ENCODE results near the gene DAB2IP. TPM values are rescaled to one million over a fixed set of nuclear protein-coding genes. Genes with fewer than 3 reads are reported as not detected.
A peak's percentile ranks its signal among the peaks of the same experiment; 100 is the strongest.

Gene DAB2IP
- total RNA-seq, 2 donors from 2014 or later: not detected

DNA sequence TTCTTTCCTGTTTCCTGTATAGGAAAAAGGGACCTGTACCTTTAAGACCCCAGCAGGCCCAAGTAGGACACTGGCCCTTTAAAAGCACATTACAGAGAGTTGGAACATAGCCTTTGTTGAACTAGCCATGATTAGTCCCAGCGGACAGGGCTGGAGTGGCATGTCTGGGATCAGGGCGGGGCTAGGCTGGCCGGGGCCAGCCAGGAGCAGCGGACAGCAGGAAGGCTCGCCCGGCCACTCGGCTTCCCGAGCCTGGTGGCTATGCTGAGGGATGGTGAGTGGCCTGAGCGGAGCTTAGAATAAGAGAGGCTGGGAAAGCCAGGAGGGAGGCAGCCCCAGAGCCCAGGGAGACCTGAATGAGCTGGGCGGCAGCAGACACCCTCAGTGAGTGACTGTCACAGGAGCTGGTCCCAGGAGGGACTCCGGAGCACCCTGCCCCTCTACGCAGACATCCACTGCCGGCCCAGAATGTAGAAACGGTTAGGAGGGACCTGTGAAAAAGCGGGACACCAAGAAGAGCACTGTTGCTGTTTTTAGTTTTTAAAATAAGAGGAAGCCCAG lies 92.1 kb downstream of the DAB2IP start:
- peaks cover 23% of the 10 kb centered on the region for H3K27me3 Mint-ChIP-seq
- H3K4me1 Mint-ChIP-seq: peaks cover 15% of the 10 kb centered on the region
- no peaks in the 10 kb centered on the region for H3K9me3 ChIP-seq (ENCODE audit: control insufficient read depth, low read length, poor library complexity, severe bottlenecking)
- H3K4me3 Mint-ChIP-seq: no peak overlapping the region
- no peaks in the 10 kb centered on the region for H3K36me3 Mint-ChIP-seq (ENCODE audit: low read depth)
- ATAC-seq (no peak), DNase-seq (no peak)
- H3K27ac Mint-ChIP-seq: no peak overlapping the region

DNA sequence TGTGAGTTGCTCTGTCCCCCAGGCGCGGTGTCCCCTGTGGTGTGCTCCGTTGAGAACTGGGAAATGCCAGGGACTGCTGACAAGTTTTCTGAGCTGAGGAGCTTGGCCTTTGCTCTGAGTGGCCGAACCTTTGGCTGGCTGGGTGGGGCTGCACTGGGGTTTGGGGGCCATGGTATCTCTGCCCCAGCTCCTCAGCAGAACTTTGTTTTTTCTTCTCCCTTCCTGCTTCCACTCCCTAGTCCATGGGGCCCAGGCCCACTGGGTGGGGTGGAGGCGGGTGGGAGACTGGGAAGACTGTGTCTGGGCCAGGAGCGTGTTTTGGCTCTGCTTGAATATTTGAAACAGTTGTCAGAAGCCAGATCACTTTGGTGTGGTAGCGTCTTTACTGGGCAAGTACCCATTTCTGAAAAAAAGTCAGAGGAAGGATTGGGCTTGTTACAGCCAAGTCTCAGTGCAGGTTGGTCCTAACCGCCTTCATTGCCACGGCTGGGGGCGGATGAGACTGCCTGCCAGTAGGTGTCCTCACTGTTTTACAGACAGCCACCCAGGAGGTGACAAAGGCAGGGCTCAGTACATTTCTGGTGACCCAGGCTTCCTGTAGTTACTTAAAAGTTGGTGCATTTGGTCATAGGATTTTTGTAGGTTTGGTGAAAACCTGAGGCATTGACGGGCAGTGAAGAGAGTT lies 92.7 kb downstream of the DAB2IP start:
- ATAC-seq (no peak), DNase-seq (no peak)
- Mint-ChIP-seq H3K4me3 (no peak overlapping the region), H3K27me3 (peaks cover 17% of the 10 kb centered on the region), H3K27ac (no peak overlapping the region), H3K4me1 (peaks cover 11% of the 10 kb centered on the region), H3K36me3 (ENCODE audit: low read depth) (no peaks in the 10 kb centered on the region)
- no peaks in the 10 kb centered on the region for H3K9me3 ChIP-seq (ENCODE audit: control insufficient read depth, low read length, poor library complexity, severe bottlenecking)

DNA sequence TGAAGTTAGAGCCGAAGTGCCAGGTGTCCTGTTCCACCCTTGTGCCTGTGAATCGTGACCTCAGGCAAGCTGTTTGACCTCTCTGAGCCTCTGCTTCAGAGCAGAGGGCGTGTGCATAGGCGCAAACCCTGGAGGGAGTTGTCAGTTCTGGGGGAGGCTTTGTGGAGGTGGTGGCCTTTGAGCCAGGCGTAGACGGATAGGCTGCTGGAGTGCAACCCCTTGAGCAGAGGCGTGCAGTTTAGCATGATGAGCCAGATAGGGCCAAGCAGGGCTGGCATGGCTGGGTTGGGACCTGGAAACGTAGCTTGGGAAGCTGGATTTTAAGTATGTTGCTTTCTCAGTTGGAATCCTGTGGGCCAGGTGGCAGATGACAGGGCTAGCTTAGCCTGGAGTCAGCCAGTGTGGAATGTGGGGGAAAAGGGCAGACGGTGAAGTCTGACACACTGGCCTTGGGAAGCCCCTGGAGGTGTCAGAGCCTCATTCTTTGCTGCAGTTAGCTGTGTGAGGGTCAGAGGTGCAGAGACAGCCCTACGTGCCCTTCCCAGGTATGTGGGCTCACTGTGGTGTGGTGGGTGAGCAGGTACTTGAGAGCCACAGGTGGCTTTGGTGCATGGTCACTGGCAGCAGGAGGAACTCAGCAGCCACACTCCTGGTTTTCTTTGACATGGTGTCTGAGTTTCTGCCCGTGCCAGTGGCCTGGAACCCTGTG lies 93.4 kb downstream of the DAB2IP start:
- H3K4me1 Mint-ChIP-seq: peaks cover 7% of the 10 kb centered on the region
- no peak for DNase-seq
- no peaks in the 10 kb centered on the region for H3K36me3 Mint-ChIP-seq (ENCODE audit: low read depth)
- H3K27ac Mint-ChIP-seq: no peak overlapping the region
- H3K27me3 Mint-ChIP-seq: peaks cover 10% of the 10 kb centered on the region
- no peak for ATAC-seq
- no peaks in the 10 kb centered on the region for H3K9me3 ChIP-seq (ENCODE audit: control insufficient read depth, low read length, poor library complexity, severe bottlenecking)
- no peak overlapping the region for H3K4me3 Mint-ChIP-seq

DNA sequence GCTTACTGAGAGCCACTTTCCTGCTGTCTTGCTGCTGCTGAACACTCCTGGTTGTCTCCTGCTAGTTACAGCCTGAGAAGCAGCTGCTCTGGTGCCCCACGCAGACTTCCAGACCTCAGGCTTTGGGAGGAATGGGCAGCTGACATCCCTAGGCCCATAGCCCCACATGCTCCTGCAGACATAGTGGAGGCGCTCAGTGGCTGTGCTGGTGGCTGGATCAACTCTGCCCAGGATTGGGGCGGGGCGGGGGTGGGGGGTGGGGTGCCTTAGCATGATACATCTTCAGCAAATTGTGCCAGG lies 93.9 kb downstream of the DAB2IP start:
- Mint-ChIP-seq H3K4me3 (no peak overlapping the region), H3K27me3 (peaks cover 10% of the 10 kb centered on the region), H3K27ac (no peak overlapping the region), H3K36me3 (ENCODE audit: low read depth) (no peaks in the 10 kb centered on the region), H3K4me1 (peaks cover 7% of the 10 kb centered on the region)
- H3K9me3 ChIP-seq (ENCODE audit: control insufficient read depth, low read length, poor library complexity, severe bottlenecking): no peaks in the 10 kb centered on the region
- no peak for DNase-seq
- no peak for ATAC-seq

DNA sequence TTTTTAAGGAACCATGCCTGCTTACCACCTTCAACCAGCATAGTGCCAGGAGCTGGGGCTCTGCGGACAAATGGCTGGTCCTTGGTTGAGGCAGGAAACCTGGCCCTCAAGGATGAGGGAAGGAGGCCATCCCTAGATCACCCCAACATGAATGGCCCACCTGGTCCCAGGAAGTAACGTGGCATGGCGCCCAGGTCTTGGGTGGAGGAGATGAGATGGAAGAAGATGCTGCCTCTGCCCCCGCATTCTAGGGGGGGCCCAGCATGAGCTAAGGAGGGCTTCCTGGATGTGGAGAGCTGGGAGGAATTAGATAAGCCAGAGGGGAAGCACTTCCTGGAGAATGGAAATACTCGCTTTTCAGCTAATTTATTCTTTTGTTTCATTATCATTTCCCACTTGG lies 95.0 kb downstream of the DAB2IP start:
- DNase-seq: no peak
- no peak for ATAC-seq
- Mint-ChIP-seq H3K4me1 (peaks cover 7% of the 10 kb centered on the region), H3K27me3 (peaks cover 10% of the 10 kb centered on the region), H3K36me3 (ENCODE audit: low read depth) (no peaks in the 10 kb centered on the region), H3K4me3 (no peak overlapping the region), H3K27ac (no peak overlapping the region)
- H3K9me3 ChIP-seq (ENCODE audit: control insufficient read depth, low read length, poor library complexity, severe bottlenecking): no peaks in the 10 kb centered on the region

DNA sequence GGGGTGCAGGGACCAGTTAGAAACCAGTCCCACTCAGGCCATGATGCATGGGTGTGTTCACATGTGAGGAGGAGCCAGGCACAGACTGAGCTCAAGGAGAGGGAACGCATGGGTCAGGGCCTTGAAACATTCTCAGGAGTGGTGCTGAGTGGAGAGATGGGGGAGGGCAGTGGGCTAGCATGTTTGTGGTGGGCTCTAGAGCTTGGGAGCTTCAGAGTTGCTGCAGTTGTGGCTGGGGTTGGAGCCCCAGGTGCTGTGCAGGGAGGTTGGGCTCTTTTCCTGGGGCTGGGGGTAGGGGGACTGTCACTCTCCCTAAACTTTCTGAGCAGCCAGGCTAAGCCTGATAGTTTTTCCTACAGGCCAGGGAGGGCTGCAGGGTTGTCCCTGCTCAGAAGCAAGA lies 95.4 kb downstream of the DAB2IP start:
- H3K4me3 Mint-ChIP-seq: no peak overlapping the region
- no peaks in the 10 kb centered on the region for H3K9me3 ChIP-seq (ENCODE audit: control insufficient read depth, low read length, poor library complexity, severe bottlenecking)
- peaks cover 7% of the 10 kb centered on the region for H3K4me1 Mint-ChIP-seq
- no peak overlapping the region for H3K27ac Mint-ChIP-seq
- ATAC-seq (no peak), DNase-seq (no peak)
- peaks cover 10% of the 10 kb centered on the region for H3K27me3 Mint-ChIP-seq
- H3K36me3 Mint-ChIP-seq (ENCODE audit: low read depth): no peaks in the 10 kb centered on the region

DNA sequence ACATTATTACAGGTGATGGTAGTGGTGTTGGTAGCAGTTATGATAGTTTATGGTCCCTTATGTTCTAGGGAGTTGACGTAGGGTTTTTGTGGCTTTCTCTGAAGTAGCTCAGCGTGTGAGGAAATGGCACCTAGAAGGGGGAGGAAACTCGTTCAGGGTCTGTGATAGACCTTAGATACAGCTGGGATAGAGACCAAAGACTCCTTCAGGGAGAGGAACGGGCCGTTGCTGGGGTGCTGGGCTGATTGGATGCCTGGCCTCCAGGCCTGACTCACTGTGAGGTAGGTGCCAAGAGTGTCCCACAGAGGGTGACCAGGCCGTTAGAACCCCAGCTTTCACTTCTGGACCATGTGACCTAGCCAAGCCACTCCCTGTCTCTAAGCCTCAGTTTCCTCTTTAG lies 96.6 kb downstream of the DAB2IP start:
- peaks cover 7% of the 10 kb centered on the region for H3K4me1 Mint-ChIP-seq
- peaks cover 10% of the 10 kb centered on the region for H3K27me3 Mint-ChIP-seq
- ATAC-seq: no peak
- DNase-seq: no peak
- H3K9me3 ChIP-seq (ENCODE audit: control insufficient read depth, low read length, poor library complexity, severe bottlenecking): no peaks in the 10 kb centered on the region
- H3K27ac Mint-ChIP-seq: no peak overlapping the region
- peak overlapping the region; percentile 57 for H3K4me3 Mint-ChIP-seq
- no peaks in the 10 kb centered on the region for H3K36me3 Mint-ChIP-seq (ENCODE audit: low read depth)

DNA sequence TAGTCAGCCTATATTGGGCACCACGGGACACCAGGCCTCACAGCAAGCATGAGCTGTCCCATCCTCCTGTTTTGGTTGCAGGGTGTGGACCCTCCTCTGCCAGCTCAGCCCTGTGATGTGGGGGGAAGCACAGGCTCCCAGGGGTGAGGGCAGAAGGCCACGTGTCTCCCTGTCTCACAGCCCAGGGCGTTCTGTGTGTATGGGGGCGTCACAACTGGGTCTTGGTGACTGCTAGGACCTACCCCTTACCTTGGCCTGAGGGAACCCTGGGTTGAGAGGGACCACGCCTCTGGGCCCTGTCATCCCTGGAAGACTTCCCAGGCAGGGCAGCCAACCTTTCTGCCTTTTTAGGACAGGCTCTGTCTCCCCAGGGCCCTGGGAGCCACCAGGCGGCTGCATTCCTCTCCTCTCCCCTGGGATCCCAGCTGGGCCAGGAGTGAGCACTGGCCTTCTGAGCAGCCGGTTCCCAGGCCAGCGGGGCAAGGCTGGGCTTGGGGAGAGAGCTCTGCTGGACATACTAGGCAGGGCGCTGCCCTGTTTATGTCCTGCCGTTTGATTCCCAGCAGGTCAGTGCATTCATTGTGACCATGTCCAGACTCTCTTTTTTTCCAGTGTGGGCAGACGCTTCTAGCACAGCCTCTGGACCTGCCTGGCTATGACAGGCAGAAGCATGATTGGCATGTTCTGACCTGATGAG lies 97.4 kb downstream of the DAB2IP start:
- no peak overlapping the region for H3K27ac Mint-ChIP-seq
- no peaks in the 10 kb centered on the region for H3K36me3 Mint-ChIP-seq (ENCODE audit: low read depth)
- no peaks in the 10 kb centered on the region for H3K9me3 ChIP-seq (ENCODE audit: control insufficient read depth, low read length, poor library complexity, severe bottlenecking)
- H3K27me3 Mint-ChIP-seq: peaks cover 10% of the 10 kb centered on the region
- DNase-seq: no peak
- H3K4me3 Mint-ChIP-seq: no peak overlapping the region
- no peak for ATAC-seq
- H3K4me1 Mint-ChIP-seq: peaks cover 7% of the 10 kb centered on the region

DNA sequence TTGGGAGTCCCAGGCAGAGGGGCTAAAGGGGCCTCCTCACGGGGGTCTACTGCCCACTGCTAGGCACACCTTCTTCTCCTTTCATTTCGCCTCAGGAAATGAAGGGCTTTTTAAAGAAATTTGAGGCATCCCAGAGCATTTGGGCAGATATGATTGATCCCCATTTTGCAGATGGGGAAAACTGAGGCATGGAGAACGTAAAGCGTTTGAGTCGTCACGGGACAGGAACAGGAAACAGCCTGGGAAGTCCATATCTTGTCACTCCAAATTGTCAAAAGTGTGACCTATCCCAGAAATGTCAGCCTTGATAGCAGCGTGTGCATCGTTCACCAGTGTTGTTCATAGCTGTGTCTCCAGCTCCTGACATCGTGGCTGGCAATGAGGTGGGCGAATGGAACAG lies 98.2 kb downstream of the DAB2IP start:
- no peak overlapping the region for H3K27ac Mint-ChIP-seq
- H3K9me3 ChIP-seq (ENCODE audit: control insufficient read depth, low read length, poor library complexity, severe bottlenecking): no peaks in the 10 kb centered on the region
- peaks cover 10% of the 10 kb centered on the region for H3K27me3 Mint-ChIP-seq
- DNase-seq: no peak
- no peak overlapping the region for H3K4me3 Mint-ChIP-seq
- peaks cover 7% of the 10 kb centered on the region for H3K4me1 Mint-ChIP-seq
- no peaks in the 10 kb centered on the region for H3K36me3 Mint-ChIP-seq (ENCODE audit: low read depth)
- no peak for ATAC-seq

DNA sequence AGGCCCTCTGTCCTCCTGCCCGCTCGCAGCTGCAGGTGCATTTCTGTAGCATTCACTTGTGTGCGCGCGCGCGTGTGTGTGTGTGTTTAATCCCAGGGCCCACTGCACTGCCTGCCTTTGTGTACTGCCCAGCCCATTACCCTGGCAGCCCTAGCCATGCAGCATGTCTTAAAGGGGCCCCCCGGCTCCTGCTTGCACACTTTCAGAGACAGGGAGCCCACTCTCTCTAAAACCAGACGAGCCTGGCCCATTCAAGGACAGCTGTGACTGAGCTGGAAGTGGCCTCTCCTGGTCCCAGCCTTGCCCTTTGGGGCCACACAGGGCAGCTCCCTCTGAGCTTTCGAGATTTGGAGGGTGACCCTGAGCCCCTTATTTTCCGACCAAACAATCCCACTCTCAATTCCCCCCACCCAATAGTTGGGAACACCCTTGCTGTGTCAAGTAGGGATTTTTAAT lies 98.9 kb downstream of the DAB2IP start:
- ATAC-seq: no peak
- no peak for DNase-seq
- Mint-ChIP-seq H3K36me3 (ENCODE audit: low read depth) (no peaks in the 10 kb centered on the region), H3K4me3 (no peak overlapping the region), H3K27me3 (peaks cover 10% of the 10 kb centered on the region), H3K27ac (no peak overlapping the region), H3K4me1 (peaks cover 7% of the 10 kb centered on the region)
- H3K9me3 ChIP-seq (ENCODE audit: control insufficient read depth, low read length, poor library complexity, severe bottlenecking): no peaks in the 10 kb centered on the region

DNA sequence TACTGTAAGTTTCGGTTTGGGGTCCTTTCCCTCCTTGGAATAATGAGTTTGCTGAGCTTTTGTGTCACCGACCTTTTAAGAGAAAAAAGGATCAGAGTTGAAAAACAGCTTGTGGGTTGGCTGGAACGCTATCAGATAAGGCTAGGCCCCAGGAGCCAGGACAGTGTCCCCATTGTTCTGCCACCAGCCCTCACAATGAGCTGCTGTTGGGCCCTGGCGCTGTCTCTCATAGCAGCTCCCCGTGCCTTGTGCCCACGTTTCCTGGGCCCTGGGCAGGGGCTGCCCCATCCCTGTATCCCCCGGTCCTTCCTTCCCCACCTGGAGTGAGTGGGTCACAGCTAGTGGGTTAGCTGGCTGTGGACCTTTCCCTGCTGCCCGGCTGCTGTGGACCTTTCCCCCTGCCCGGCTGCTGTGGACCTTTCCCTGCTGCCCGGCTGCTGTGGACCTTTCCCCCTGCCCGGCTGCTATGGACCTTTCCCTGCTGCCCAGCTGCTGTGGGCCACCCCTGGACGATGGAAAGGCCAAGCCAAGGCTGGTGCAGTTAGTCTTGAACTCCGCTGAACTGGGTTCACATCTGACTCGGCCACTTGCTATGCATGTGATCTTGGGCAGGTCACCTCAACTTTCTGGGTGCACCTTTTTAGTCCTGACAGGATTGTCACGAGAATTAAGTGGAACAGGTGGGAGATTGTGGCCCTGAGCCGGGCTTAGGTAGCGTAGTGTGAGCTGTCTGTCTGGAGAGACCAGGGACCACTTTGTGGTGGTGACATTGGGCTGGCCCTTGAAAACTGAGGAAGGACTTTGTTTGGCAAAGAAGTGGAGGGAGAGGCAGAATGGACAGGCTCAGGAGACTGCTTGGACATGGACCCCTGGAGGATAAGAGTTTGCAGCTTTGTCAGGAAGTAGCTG lies 99.5 kb downstream of the DAB2IP start:
- Mint-ChIP-seq H3K4me1 (peaks cover 7% of the 10 kb centered on the region), H3K36me3 (ENCODE audit: low read depth) (no peaks in the 10 kb centered on the region), H3K4me3 (no peak overlapping the region), H3K27ac (no peak overlapping the region), H3K27me3 (peaks cover 8% of the 10 kb centered on the region)
- DNase-seq: no peak
- ATAC-seq: no peak
- no peaks in the 10 kb centered on the region for H3K9me3 ChIP-seq (ENCODE audit: control insufficient read depth, low read length, poor library complexity, severe bottlenecking)

DNA sequence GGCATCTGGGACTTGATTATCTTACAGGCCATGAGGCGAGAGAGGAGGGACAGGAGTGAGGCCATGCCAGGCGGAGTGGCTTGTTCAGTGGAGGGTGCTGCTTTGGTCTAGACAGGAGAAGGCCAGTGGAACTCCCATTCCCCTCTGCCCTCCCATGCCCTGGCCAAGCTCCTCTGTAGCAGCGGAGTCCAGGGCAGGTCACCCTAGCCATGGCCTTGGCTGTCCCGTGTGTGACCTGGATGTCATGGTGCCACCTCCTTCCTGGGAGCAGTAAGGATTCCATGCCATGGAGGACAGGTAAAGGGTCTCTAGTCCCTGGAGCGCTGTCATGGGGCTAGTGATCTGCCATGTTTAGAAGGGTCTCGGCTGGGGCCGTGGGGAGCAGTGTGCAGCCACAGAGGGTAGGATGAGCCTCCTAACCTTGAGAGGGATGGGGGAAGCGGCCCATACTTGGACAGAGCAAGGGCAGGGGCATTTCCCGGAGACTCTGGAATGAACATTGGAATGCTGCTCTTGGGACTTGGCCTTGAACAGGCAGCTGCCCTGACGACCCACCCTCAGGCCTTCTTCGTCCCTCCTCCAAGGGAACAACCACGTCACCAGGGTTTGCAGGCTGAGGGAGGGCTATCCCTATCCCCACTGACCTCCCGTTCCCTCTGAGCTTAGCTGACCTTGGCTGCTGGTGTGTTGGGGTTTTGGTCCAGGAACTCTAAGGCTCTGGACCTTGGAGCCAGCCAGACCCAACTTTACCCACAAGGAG lies 100.4 kb downstream of the DAB2IP start:
- DNase-seq (no peak), ATAC-seq (no peak)
- Mint-ChIP-seq H3K4me1 (peaks cover 7% of the 10 kb centered on the region), H3K4me3 (no peak overlapping the region), H3K27me3 (peaks cover 6% of the 10 kb centered on the region), H3K27ac (no peak overlapping the region), H3K36me3 (ENCODE audit: low read depth) (no peaks in the 10 kb centered on the region)
- no peaks in the 10 kb centered on the region for H3K9me3 ChIP-seq (ENCODE audit: control insufficient read depth, low read length, poor library complexity, severe bottlenecking)
